Heart left ventricle (tissue), 16 donors: ENCODE measurements around the gene TTC38. TPM values are rescaled to one million over a fixed set of nuclear protein-coding genes. Genes with fewer than 3 reads are reported as not detected.
A peak's percentile ranks its signal among the peaks of the same experiment; 100 is the strongest.

Source experiments
- ATAC-seq, 4 donors: fragments of 200-7000 bp; cut with Tn5 transposase; one replicate each; pipeline ENCODE4 v1.9.1; 2020 to 2022; ENCODE audit warnings: moderate library complexity in 4 of 4, mild to moderate bottlenecking in 3 of 4, moderate number of reproducible peaks in 1 of 4
- DNase-seq, 5 donors: peaks; one replicate each; pipeline ENCODE4 v3.0.0-alpha.2; 2020
- H3K27ac ChIP-seq, 12 donors: fragments of 200-600 bp; sonication (generic) in 4 of 12; one replicate each; pipeline versions ENCODE4 v1.5.0 to v1.8.0; 2016 to 2022; ENCODE audit warnings: mild to moderate bottlenecking in 2 of 12
- H3K27me3 ChIP-seq, 9 donors: fragments of 200-600 bp; sonication (generic) in 2 of 9; one replicate each; pipeline versions ENCODE4 v1.5.1 to v1.8.0; 2016 to 2022; ENCODE audit warnings: mild to moderate bottlenecking in 3 of 9
- H3K36me3 ChIP-seq, 9 donors: fragments of 200-600 bp; sonication (generic) in 2 of 9; one replicate each; pipeline versions ENCODE4 v1.5.0 to v1.8.0; 2018 to 2022; ENCODE audit warnings: mild to moderate bottlenecking in 2 of 9
- H3K4me1 ChIP-seq, 12 donors: fragments of 200-600 bp; sonication (generic) in 4 of 12; one replicate each; pipeline versions ENCODE4 v1.5.0 to v1.8.0; 2016 to 2022; ENCODE audit warnings: mild to moderate bottlenecking in 3 of 12
- H3K4me3 ChIP-seq, 12 donors: fragments of 200-600 bp; sonication (generic) in 4 of 12; one replicate each; pipeline versions ENCODE4 v1.5.0 to v1.8.0; 2017 to 2022; ENCODE audit warnings: mild to moderate bottlenecking in 9 of 12, moderate library complexity in 4 of 12
- H3K9me3 ChIP-seq, 12 donors: fragments of 200-600 bp; sonication (generic) in 4 of 12; one replicate each; pipeline versions ENCODE4 v1.5.0 to v1.8.0; 2016 to 2022; ENCODE audit warnings: mild to moderate bottlenecking in 1 of 12
- POLR2A ChIP-seq, 2 donors: fragments of 450-650 bp; IDR thresholded peaks; one replicate each; pipeline ENCODE4 v1.6.1; 2017; ENCODE audit warnings: antibody characterized with exemption in 2 of 2, mild to moderate bottlenecking in 2 of 2, moderate library complexity in 2 of 2
- WGBS, 4 donors: extraction: QIAGEN DNeasy Blood & Tissue Kit in 2 of 4; methylation state at CpG; one replicate each; pipeline versions ENCODE4 v1.1.5 to v1.1.7; 2013 to 2018; 5-methylcytosine and 5-hydroxymethylcytosine counted together
- intact Hi-C, 10 donors: fragments of 100-400 bp; cut with DNase I; formaldehyde crosslinking; loops; one replicate each; pipeline versions ENCODE4 v1.11.1 to v1.14.2; 2022
- long read RNA-seq, 3 donors: library from polyadenylated mRNA; unstranded; transcript quantifications; one replicate each; pipeline ENCODE4 v2.0.0, GENCODE V29; 2020 to 2021
- polyA plus RNA-seq, 2 donors: library from polyadenylated mRNA; stranded (reverse); fragments of 200-250 nt; gene quantifications; one replicate each; pipeline ENCODE4 v1.2.3, GENCODE V29; 2013
- total RNA-seq, 9 donors: library from RNA; depleted of rRNA in 2 of 9; stranded (reverse); fragments of >200 nt in 2 of 9; fragmentation: NEBNext Ultra II Directional in 3 of 9; extraction: Animal tissue kit (Norgen Biotek cat#: 25700) in 3 of 9; gene quantifications; one replicate each; pipeline versions ENCODE4 v1.1.0 to v1.2.4, GENCODE V29; 2016 to 2023
- TF ChIP-seq, protein P1 (sequence below), 12 donors: fragments of 200-600 bp; sonication (generic) in 4 of 12; IDR thresholded peaks; one replicate each; pipeline versions ENCODE4 v1.5.0 to v1.8.0; 2018 to 2022; ENCODE audit warnings: antibody characterized with exemption in 12 of 12, mild to moderate bottlenecking in 5 of 12
- donor health status: ischemic (EF 13 %, LVEDD 7.1; RV severe dilation, severe dysfunction).
- donor health status: healthy with polysubstance abuse.
- donor health status: DM: no; HTN: yes; CAD: no.
- donor health status: DM: no; HTN: no; CAD: no.
- donor health status: ischemic (EF 25% LVEDD 6.9; RV normal size, moderate dysfunction).
- donor health status: ischemic (EF 25% LVEDD 5.7; RV mildly dilated, moderate dysfunction).
- donor health status: healthy.
- donor health status: DM: yes; HTN: yes; CAD: no.
- donor health status: ischemic (EF 35%, LVEDD 5.7; RV mildly dilated, moderate dysfunction).
- donor health status: nonischemic (EF 11% LVEDD 7.7; RV severe dilation, severe dysfunction).
- donor health status: DM: yes; HTN: yes; CAD: no.
- donor health status: PGD.
- donor health status: ischemic (EF 29% LVEDD 5.4; RV normal size, mild dysfunction).
- donor health status: nonischemic (EF 23%, LVEDD 6.1; RV moderate dilation, normal function).

Gene TTC38
- 10 to 100 TPM; 21.3 to 72.4 (median 25.3) TPM for total RNA-seq
- polyA plus RNA-seq, result 10 to 100 TPM; 15.5 to 34.8 TPM
- long read RNA-seq, donor 1, transcript TTC38-201 (14 exons, 2,610 nt), result major isoform, 29 of 48 reads
- long read RNA-seq, donor 1, partial matches to known transcripts, result 6 of 48 reads
- long read RNA-seq, donor 1, other reads (novel, unspliced or antisense), result 13 of 48 reads
- long read RNA-seq, donor 2, transcript TTC38-201 (14 exons, 2,610 nt), result major isoform, 78 of 115 reads
- long read RNA-seq, donor 2, partial matches to known transcripts, result 15 of 115 reads
- long read RNA-seq, donor 2, other reads (novel, unspliced or antisense), result 22 of 115 reads
- long read RNA-seq, donor 3, transcript TTC38-201 (14 exons, 2,610 nt), result major isoform, 18 of 32 reads
- long read RNA-seq, donor 3, partial matches to known transcripts, result 7 of 32 reads
- long read RNA-seq, donor 3, other reads (novel, unspliced or antisense), result 7 of 32 reads

- Histone ChIP-seq H3K9me3 (no peaks in the 10 kb centered on the region), H3K36me3 (peaks cover 0 to 23% (median 19%) of the 10 kb centered on the region in 9 donors), H3K27me3 (peaks cover 0 to 2% (median 0%) of the 10 kb centered on the region in 9 donors), H3K4me3 (peak within 1 kb of the TSS; percentile 57 to 93 (median 78)), H3K27ac (peak within 1 kb of the TSS; percentile 60 to 96 (median 90)), H3K4me1 (peaks cover 0 to 38% (median 23%) of the 10 kb centered on the region in 12 donors)
- intact Hi-C loops, result loop anchor here in 3 of 10 donors (2.0 to 10.0 kb wide), 3 partner anchors 17 to 273 kb away; partner anchors contain the start of genes GTSE1 (in 2 of the 3) and CDPF1 (in 1 of the 3)
- TF ChIP-seq, protein P1, sequence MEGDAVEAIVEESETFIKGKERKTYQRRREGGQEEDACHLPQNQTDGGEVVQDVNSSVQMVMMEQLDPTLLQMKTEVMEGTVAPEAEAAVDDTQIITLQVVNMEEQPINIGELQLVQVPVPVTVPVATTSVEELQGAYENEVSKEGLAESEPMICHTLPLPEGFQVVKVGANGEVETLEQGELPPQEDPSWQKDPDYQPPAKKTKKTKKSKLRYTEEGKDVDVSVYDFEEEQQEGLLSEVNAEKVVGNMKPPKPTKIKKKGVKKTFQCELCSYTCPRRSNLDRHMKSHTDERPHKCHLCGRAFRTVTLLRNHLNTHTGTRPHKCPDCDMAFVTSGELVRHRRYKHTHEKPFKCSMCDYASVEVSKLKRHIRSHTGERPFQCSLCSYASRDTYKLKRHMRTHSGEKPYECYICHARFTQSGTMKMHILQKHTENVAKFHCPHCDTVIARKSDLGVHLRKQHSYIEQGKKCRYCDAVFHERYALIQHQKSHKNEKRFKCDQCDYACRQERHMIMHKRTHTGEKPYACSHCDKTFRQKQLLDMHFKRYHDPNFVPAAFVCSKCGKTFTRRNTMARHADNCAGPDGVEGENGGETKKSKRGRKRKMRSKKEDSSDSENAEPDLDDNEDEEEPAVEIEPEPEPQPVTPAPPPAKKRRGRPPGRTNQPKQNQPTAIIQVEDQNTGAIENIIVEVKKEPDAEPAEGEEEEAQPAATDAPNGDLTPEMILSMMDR (IDR thresholded peaks at IDR 0.05), result no peak
- peak in 1 of 2 donors; percentile 72 for TF ChIP-seq POLR2A (IDR thresholded peaks at IDR 0.05)
- 1% methylated on average over 35 to 74 of the region's 74 CpGs for WGBS, 4 donors
- ATAC-seq (peak; percentile 93 to 98 (median 98)), DNase-seq (peak; percentile 96 to 98 (median 96))
Observed at GRCh38 chr22:46267431-46268279, at the start of gene TTC38. TSS of gene TTC38 (plus strand) at chr22:46268008. CDS start at chr22:46268040, 32 bp downstream.

DNA sequence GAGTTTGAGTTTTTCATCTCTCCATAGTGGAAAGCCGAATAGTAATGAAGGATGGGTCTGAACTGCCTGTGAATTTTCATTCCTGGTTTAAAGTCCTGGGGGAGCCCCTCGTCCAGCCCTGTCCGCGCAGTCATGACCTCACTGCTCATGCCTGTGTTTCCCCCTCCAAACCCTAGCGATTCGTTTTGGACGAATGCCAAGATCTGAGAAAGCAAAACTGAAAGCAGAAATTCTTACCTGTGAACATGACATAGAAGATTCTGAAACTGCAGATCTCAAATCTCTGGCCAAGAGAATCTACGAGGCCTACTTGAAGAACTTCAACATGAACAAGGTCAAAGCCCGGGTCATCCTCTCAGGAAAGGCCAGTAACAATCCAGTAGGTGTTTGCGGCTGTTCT is 48.2 kb upstream of the TTC38 start:
- DNase-seq, result no peak
- intact Hi-C loops, result no loop called here
- TF ChIP-seq POLR2A (IDR thresholded peaks at IDR 0.05), result no peak
- TF ChIP-seq, protein P1 (IDR thresholded peaks at IDR 0.05), result no peak
- Histone ChIP-seq H3K4me1 (no peaks in the 10 kb centered on the region), H3K9me3 (no peaks in the 10 kb centered on the region), H3K36me3 (peaks cover 0 to 98% (median 78%) of the 10 kb centered on the region in 9 donors), H3K4me3 (no peak overlapping the region), H3K27ac (no peak overlapping the region), H3K27me3 (no peaks in the 10 kb centered on the region)
- no peak for ATAC-seq
- WGBS, 4 donors, result 69 to 79% (median 72%) methylated on average over 10 of the region's 10 CpGs

DNA sequence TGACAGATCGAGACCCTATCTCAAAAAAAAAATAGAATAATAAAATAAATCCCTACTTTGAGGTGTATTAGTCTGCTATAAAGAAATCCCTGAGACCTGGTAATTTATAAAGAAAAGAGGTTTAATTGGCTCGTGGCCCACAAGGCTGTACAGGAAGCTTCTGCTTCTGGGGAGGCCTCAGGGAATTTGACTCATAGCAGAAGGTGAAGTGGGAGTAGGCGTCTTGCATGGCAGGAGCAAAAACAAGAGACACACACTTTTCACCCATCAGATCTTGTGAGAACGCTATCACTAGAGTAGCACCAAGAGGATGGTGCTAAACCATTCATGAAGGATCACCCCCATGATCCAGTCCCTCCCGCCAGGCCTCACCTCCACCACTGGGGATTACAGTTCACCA is 46.9 kb upstream of the TTC38 start:
- WGBS, 4 donors, result 81 to 84% (median 83%) methylated on average over 5 of the region's 5 CpGs
- Histone ChIP-seq H3K4me3 (no peak overlapping the region), H3K9me3 (no peaks in the 10 kb centered on the region), H3K27me3 (no peaks in the 10 kb centered on the region), H3K36me3 (peaks cover 0 to 94% (median 76%) of the 10 kb centered on the region in 9 donors), H3K4me1 (no peaks in the 10 kb centered on the region), H3K27ac (no peak overlapping the region)
- ATAC-seq, result no peak
- DNase-seq, result no peak
- intact Hi-C loops, result no loop called here
- no peak for TF ChIP-seq POLR2A (IDR thresholded peaks at IDR 0.05)
- TF ChIP-seq, protein P1 (IDR thresholded peaks at IDR 0.05), result no peak
